Liver (tissue), 9 donors: Measurements from ENCODE around the gene CBR1. TPM values are rescaled to one million over a fixed set of nuclear protein-coding genes. Genes with fewer than 3 reads are reported as not detected.

Experiments used
- DNase-seq: peaks from one replicate; pipeline ENCODE4 v3.0.0-alpha.2; 2017; ENCODE audit warnings: low spot score
- H3K27ac ChIP-seq, 2 donors: one replicate each; pipeline ENCODE4 v1.7.0; 2013; ENCODE audit warnings: inconsistent platforms in 2 of 2, low read length in 2 of 2, control low read depth in 1 of 2, low read depth in 1 of 2, mild to moderate bottlenecking in 1 of 2
- H3K27me3 ChIP-seq, 4 donors: one replicate each; pipeline versions ENCODE4 v1.6.1 to v1.7.0; 2013; ENCODE audit warnings: low read length in 3 of 4, inconsistent platforms in 1 of 4, mild to moderate bottlenecking in 1 of 4, moderate library complexity in 1 of 4; ENCODE audit not compliant: control insufficient read depth in 4 of 4, insufficient read depth in 4 of 4
- H3K36me3 ChIP-seq, 4 donors: one replicate each; pipeline versions ENCODE4 v1.6.1 to v1.7.0; 2013; ENCODE audit warnings: low read length in 3 of 4, mild to moderate bottlenecking in 3 of 4, low read depth in 1 of 4, moderate library complexity in 1 of 4; ENCODE audit not compliant: control insufficient read depth in 4 of 4, insufficient read depth in 3 of 4
- H3K4me1 ChIP-seq, 4 donors: one replicate each; pipeline versions ENCODE4 v1.6.1 to v1.7.0; 2013; ENCODE audit warnings: low read length in 3 of 4, mild to moderate bottlenecking in 3 of 4, moderate library complexity in 1 of 4; ENCODE audit not compliant: control insufficient read depth in 4 of 4, insufficient read depth in 4 of 4
- H3K4me3 ChIP-seq, 3 donors: one replicate each; pipeline versions ENCODE4 v1.6.1 to v1.7.0; 2013; ENCODE audit warnings: low read length in 3 of 3, control low read depth in 1 of 3, low read depth in 1 of 3, mild to moderate bottlenecking in 1 of 3
- H3K9ac ChIP-seq, 2 donors: one replicate each; pipeline ENCODE4 v1.7.0; 2013; ENCODE audit warnings: low read length in 2 of 2, mild to moderate bottlenecking in 2 of 2, moderate library complexity in 2 of 2, control low read depth in 1 of 2, low read depth in 1 of 2
- H3K9me3 ChIP-seq, 4 donors: one replicate each; pipeline versions ENCODE4 v1.6.1 to v1.7.0; 2013; ENCODE audit warnings: low read length in 3 of 4; ENCODE audit not compliant: control insufficient read depth in 4 of 4
- ATF3 ChIP-seq: IDR thresholded peaks from 2 replicates; pipeline ENCODE4 v1.6.1; 2016; ENCODE audit warnings: antibody characterized with exemption
- CTCF ChIP-seq: fragments of 150-350 bp; IDR thresholded peaks from 2 replicates; pipeline ENCODE4 v1.5.1; 2017; ENCODE audit warnings: improper control_type of control experiment, low read depth, low read length; ENCODE audit not compliant: missing input control
- EGR1 ChIP-seq, 2 donors: IDR thresholded peaks; 2 replicates each; pipeline ENCODE4 v1.6.1; 2016 to 2018; ENCODE audit warnings: antibody characterized with exemption in 2 of 2, low read depth in 2 of 2
- FOXA1 ChIP-seq: IDR thresholded peaks from 2 replicates; pipeline ENCODE4 v1.6.1; 2016; ENCODE audit warnings: antibody characterized with exemption
- FOXA2 ChIP-seq: IDR thresholded peaks from 2 replicates; pipeline ENCODE4 v1.6.1; 2016; ENCODE audit warnings: antibody characterized with exemption
- GABPA ChIP-seq, 2 donors: IDR thresholded peaks in 1 of 2; conservative IDR thresholded peaks in 1 of 2; 2 replicates each; pipeline ENCODE4 v1.6.1; 2016; ENCODE audit warnings: antibody characterized with exemption in 2 of 2, mild to moderate bottlenecking in 1 of 2, moderate library complexity in 1 of 2
- HNF4G ChIP-seq: IDR thresholded peaks from 2 replicates; pipeline ENCODE4 v1.6.1; 2016; ENCODE audit warnings: antibody characterized with exemption
- JUND ChIP-seq, 2 donors: IDR thresholded peaks; 2 replicates each; pipeline ENCODE4 v1.6.1; 2016; ENCODE audit warnings: antibody characterized with exemption in 2 of 2
- RAD21 ChIP-seq, 2 donors: IDR thresholded peaks; 2 replicates each; pipeline ENCODE4 v1.6.1; 2016; ENCODE audit warnings: antibody characterized with exemption in 2 of 2, mild to moderate bottlenecking in 2 of 2
- SP1 ChIP-seq: IDR thresholded peaks from 2 replicates; pipeline ENCODE4 v1.6.1; 2018; ENCODE audit warnings: antibody characterized with exemption, mild to moderate bottlenecking
- TAF1 ChIP-seq: conservative IDR thresholded peaks from 2 replicates; pipeline ENCODE4 v1.6.1; 2016; ENCODE audit warnings: antibody characterized with exemption, mild to moderate bottlenecking
- YY1 ChIP-seq: IDR thresholded peaks from 2 replicates; pipeline ENCODE4 v1.6.1; 2016; ENCODE audit warnings: antibody characterized with exemption, mild to moderate bottlenecking
- ZBTB33 ChIP-seq: IDR thresholded peaks from 2 replicates; pipeline ENCODE4 v1.6.1; 2016; ENCODE audit warnings: antibody characterized with exemption
- WGBS: extraction: QIAGEN DNeasy Blood & Tissue Kit; methylation state at CpG from one replicate; pipeline ENCODE4 v1.1.7; 2013; 5-methylcytosine and 5-hydroxymethylcytosine counted together
- polyA plus RNA-seq, 2 donors: library from polyadenylated mRNA; stranded (reverse) in 1 of 2; unstranded in 1 of 2; fragments of 200-250 nt in 1 of 2; fragments of >200 nt in 1 of 2; fragmentation: Nextera tagmentation in 1 of 2; extraction: Ambion mirVana in 1 of 2; gene quantifications; one replicate each; pipeline versions ENCODE4 v1.2.1 to v1.2.3, GENCODE V29; 2013 to 2015
- total RNA-seq, 2 donors: library from RNA; depleted of rRNA; stranded (reverse); fragments of >200 nt; gene quantifications; one replicate each; pipeline ENCODE4 v1.2.3, GENCODE V29; 2014
- donor health status: healthy.
- donor health status: healthy.
- donor health status: healthy.
- donor health status: healthy.
- donor health status: healthy.

Gene CBR1
- total and polyA plus RNA-seq, 4 donors, result 94.2 to 218 (median 178) TPM

GRCh38 chr21:36055551-36055950 is 14.3 kb upstream of the CBR1 start:
- 95% methylated on average over 3 of the region's 3 CpGs for WGBS
- no peak for TF ChIP-seq YY1
- TF ChIP-seq CTCF, result no peak
- TF ChIP-seq SP1, result no peak
- TF ChIP-seq GABPA (IDR thresholded peaks at IDR 0.05 in 1 of 2, conservative IDR thresholded peaks at IDR 0.05 in 1 of 2), result no peak
- TF ChIP-seq EGR1 (IDR thresholded peaks at IDR 0.05; ENCODE audit: low read depth in 2 of 2), result no peak
- no peak overlapping the region for H3K27ac ChIP-seq
- peaks cover 9 to 48% (median 41%) of the 10 kb centered on the region in 4 donors for H3K36me3 ChIP-seq
- no peaks in the 10 kb centered on the region for H3K27me3 ChIP-seq
- DNase-seq, result no peak
- no peaks in the 10 kb centered on the region for H3K9me3 ChIP-seq
- no peak overlapping the region for H3K9ac ChIP-seq
- H3K4me3 ChIP-seq, result no peak overlapping the region
- H3K4me1 ChIP-seq, result peaks cover 2 to 9% (median 6%) of the 10 kb centered on the region in 4 donors

GRCh38 chr21:36059823-36060158 is 10.0 kb upstream of the CBR1 start:
- H3K27ac ChIP-seq, result peak overlapping the region; percentile 84 to 85
- peak overlapping the region; percentile 63 to 100 (median 96) for H3K4me3 ChIP-seq
- TF ChIP-seq FOXA2, result no peak
- TF ChIP-seq FOXA1, result no peak
- TF ChIP-seq RAD21 (IDR thresholded peaks at IDR 0.05), result no peak
- TF ChIP-seq ZBTB33, result no peak
- TF ChIP-seq CTCF, result no peak
- no peak for TF ChIP-seq YY1
- TF ChIP-seq GABPA (IDR thresholded peaks at IDR 0.05 in 1 of 2, conservative IDR thresholded peaks at IDR 0.05 in 1 of 2), result no peak
- no peak for TF ChIP-seq TAF1
- no peak for TF ChIP-seq JUND (IDR thresholded peaks at IDR 0.05)
- TF ChIP-seq EGR1 (IDR thresholded peaks at IDR 0.05; ENCODE audit: low read depth in 2 of 2), result no peak
- no peak for TF ChIP-seq ATF3
- TF ChIP-seq HNF4G, result no peak
- H3K36me3 ChIP-seq, result peaks cover 7 to 24% (median 19%) of the 10 kb centered on the region in 4 donors
- DNase-seq, result no peak
- H3K27me3 ChIP-seq, result no peaks in the 10 kb centered on the region
- peak overlapping the region; percentile 10 to 45 for H3K9ac ChIP-seq
- peaks cover 6 to 18% (median 13%) of the 10 kb centered on the region in 4 donors for H3K4me1 ChIP-seq
- H3K9me3 ChIP-seq, result no peaks in the 10 kb centered on the region
- under 1% methylated on average over 34 of the region's 34 CpGs for WGBS
